Tongue (tissue), 2 donors: ENCODE data around the gene ZNF628. TPM values are rescaled to one million over a fixed set of nuclear protein-coding genes. Genes with fewer than 3 reads are reported as not detected.
A peak's percentile ranks its signal among the peaks of the same experiment; 100 is the strongest.

Experiments used
- DNase-seq: peaks from one replicate; pipeline ENCODE4 v3.0.0-alpha.2; 2015
- total RNA-seq: library from RNA; depleted of rRNA; stranded (reverse); fragments of >200 nt; gene quantifications from one replicate; pipeline ENCODE4 v1.2.3, GENCODE V29; 2014

Gene ZNF628
- total RNA-seq, 1 donor from 2014 or later, result 4.4 TPM

- no peak for DNase-seq
These were observed 21.3 kb downstream of the ZNF628 start for GRCh38 chr19:55497763-55498162.

- no peak for DNase-seq
These were observed 21.9 kb downstream of the ZNF628 start for GRCh38 chr19:55498246-55498840.

- no peak for DNase-seq
These were observed 24.0 kb downstream of the ZNF628 start for GRCh38 chr19:55500368-55500952.

GRCh38 chr19:55502197-55502952 lies 26.0 kb downstream of the ZNF628 start:
- DNase-seq, result no peak

DNA sequence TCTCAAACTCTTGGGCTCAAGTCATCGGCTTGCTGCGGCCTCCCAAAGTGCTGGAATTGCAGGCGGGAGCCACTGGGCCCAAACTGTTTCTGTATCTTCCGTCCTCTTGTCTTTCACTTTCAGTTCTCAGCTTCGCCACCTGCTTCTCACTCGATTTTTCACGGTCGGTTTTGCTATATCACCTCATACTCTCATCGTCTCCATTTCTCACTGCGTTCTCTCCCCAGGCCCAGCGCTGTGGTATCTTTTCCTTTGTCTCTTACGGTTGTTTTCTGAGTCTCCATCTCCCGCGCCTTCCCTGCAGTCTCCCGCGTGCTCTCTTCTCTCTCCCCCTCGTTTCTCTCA lies 26.7 kb downstream of the ZNF628 start:
- no peak for DNase-seq

DNA sequence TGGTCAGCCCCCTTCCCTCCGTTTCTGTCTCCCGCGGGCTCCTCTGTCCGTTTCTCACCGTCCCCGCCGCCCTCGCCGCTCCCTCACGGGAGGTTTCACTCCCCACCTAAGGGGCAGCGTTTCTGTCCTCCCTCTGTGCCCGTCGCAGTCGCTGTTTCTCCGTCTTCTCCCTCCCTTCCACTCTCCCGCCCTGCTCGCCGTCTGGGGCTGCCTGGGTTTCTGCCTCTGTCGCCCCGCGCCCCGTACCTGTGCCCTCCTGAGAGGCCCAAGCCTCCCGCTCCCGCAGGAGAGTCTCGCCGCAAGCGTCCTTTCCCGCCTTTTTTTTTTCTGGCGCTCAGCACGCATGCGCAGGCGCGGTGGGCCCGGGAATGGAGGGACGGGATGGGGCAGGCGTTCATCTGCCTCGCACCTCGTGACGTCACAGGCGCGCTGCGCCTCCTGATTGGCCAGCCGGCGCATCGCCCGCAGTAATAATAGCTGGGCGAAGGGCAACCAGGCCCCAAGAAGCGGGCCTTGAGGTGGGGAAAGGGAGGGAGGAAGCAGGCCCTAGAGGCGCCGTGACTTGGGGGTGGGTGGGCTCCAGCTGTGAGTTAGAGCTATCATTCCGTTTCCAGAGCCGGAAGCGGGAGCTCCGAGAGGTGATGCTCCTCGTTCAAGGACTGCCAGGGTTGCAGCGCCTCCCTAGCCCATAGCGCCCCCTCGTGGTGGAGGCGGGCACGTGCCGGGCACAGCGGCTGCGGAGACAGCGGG lies 27.3 kb downstream of the ZNF628 start:
- DNase-seq, result peak; percentile 96

DNA sequence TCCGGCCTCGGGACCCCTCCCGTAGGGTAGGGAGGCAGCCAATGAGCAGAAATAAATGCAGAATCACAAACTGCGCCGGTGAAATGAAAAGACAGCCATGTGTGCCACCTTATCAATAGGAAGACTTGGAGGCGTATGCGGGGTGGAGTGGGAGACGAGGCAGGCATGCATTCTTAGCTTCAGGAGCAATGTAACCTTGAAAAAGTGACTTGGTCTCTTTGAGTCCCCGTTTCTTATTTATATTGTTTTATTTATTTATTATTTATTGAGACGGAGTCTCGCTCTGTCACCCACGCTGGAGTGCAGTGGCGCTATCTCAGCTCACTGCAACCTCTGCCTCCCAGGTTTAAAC lies 27.8 kb downstream of the ZNF628 start:
- DNase-seq, result no peak

DNA sequence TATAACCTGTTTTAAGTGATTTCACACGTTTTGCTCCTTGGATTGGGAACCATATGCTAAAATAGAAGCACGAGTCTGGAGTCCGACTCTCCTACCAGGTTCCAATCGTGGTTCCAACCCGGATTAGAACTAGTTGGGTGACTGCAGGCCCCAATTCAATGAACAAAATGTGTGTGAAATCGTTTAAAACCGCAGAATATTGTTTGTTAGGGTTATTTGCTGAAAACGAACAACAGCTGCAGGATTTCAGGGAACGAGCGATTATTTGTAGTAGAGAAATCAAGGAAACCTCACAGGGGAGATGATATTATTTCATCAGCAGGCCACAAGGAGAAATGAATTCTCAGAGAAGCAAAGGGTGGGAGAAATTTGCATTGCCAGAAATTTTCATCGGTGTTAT lies 28.6 kb downstream of the ZNF628 start:
- DNase-seq, result peak; percentile 77

DNA sequence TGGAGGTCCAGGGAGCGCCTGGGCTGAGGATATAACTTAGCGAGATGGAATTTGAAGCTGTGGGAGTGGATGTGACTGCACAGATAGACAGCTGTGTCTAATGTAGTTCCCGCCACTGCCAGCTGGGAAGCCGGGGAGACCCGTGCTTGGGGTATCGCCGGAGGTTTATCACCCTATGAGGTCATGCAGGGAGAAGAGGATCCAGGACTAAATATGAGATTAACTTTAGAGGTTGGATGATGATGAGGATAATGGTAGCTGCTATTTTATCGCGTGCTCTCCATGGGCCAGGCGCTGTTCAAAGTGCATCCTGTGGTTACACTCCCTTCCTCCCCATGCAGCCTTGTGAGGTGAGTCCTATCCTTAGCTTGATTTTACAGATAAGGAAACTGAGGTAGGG lies 31.7 kb downstream of the ZNF628 start:
- DNase-seq, result no peak

- peak; percentile 96 for DNase-seq
These were observed 40.6 kb downstream of the ZNF628 start for GRCh38 chr19:55516878-55517620.

GRCh38 chr19:55519451-55520311 lies 43.3 kb downstream of the ZNF628 start:
- DNase-seq, result no peak

- DNase-seq, result no peak
These were observed 44.4 kb downstream of the ZNF628 start for GRCh38 chr19:55520691-55521292.

DNA sequence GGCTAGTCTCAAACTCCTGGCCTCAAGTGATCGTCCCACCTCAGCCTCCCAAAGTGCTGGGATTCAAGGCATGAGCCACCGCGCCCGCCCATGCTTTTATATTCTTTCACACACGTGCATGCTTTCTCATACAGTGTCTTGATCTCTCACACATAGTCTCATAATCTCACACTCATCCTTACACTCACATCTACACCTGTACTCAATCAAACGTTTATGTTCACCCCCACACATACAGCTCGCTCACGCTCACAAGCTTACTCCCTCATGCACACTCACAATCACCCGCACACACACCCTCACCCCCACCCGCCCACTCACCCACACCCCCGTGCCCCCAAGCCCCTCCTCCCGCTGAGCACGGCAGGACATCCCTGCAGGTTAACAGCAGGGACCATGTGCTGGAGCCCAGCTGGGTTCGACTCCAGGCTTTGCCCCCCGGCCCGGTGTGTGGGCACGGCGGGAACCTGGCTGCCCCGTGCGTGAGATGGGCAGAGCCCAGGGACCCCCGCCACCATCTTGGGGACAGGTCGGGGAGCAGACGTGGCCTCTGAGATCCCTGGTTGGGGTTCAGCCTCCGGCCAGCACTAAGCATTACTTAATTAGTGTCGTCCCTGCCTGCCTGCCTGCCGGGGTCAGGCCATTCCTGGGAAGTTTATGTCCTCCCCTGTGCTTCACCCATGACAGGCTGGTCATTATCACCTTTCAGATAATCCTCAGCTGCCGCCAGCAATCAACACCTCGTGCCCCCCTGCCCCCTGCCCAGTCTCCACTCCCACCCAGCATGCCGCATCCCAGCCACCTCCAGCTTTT lies 49.1 kb downstream of the ZNF628 start:
- peak; percentile 64 for DNase-seq

- DNase-seq, result peak; percentile 94
These were observed 50.1 kb downstream of the ZNF628 start for GRCh38 chr19:55526216-55527196.

GRCh38 chr19:55527197-55528029 lies 51.0 kb downstream of the ZNF628 start:
- DNase-seq, result no peak

- peak; percentile 51 for DNase-seq
These were observed 51.8 kb downstream of the ZNF628 start for GRCh38 chr19:55528030-55528803.

DNA sequence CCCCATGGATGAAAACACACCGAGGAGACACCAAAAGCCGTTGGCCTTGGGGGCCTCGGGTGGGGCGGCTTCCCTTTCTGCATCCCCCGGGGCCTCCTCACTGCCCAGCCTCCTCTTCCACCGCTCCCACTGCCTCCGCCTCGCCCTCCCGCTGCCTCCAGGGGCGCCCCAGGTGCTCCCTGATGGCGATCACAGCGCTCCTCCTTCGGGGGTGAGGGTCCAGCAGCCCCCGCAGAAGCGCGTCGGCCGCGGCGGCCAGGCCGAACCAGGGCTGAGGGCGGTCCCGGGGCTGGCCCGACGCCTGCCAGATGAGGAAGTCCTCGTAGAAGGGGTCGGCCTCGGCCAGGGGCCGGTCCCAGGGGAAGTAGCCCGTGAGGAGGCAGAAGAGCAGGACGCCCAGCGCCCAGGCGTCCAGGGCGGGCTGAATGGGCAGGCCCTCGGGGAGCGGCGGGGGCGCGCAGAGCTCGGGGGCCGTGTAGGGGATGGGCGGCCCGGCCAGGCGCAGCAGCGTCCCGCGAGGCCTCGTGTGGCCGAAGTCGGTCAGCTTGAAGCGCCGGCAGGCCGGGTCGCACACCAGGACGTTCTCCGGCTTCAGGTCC lies 53.3 kb downstream of the ZNF628 start:
- DNase-seq, result no peak
